ENCODE data around the gene NEU1.

DNA sequence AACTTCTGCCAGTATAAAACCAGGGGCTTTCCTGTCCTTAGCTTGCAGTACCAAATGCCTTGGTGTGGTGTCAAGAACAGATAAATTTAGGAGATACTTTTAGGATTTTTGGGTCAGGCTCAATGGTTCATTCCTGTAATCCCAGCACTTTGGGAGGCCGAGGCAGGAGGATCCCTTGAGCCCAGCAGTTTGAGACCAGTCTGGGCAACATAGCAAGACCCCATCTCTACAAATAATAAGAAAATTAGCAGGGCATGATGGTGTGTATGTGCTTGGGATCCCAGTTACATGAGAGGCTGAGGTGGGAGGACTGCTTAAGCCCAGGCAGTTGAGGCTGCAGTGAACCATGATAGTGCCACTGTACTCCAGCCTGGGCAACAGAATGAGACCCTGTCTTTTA lies 42.4 kb upstream of the NEU1 start:
- TF ChIP-seq CTCF (IDR thresholded peaks at IDR 0.05) = no peak
- TF ChIP-seq POLR2A (IDR thresholded peaks at IDR 0.05) = no peak

Measured in esophagus squamous epithelium (tissue), 4 donors.